ENCODE results near the gene IRAK1. TPM values are rescaled to one million over a fixed set of nuclear protein-coding genes. Genes with fewer than 3 reads are reported as not detected.

Gene IRAK1
- total RNA-seq, 1 donor from 2014 or later, result 69.1 TPM

- Mint-ChIP-seq H3K27ac (peak overlapping the region; percentile 85), H3K27me3 (ENCODE audit: low read depth) (no peaks in the 10 kb centered on the region), H3K4me1 (peaks cover 17% of the 10 kb centered on the region), H3K36me3 (peaks cover 10% of the 10 kb centered on the region), H3K4me3 (peak overlapping the region; percentile 73), H3K9me3 (peaks cover 4% of the 10 kb centered on the region)
- DNase-seq (ENCODE audit: low spot score in 2 of 2, unreplicated experiment in 2 of 2), result no peak
- TF ChIP-seq CTCF (IDR thresholded peaks at IDR 0.05; ENCODE audit: unreplicated experiment), result no peak
These were observed 1.1 kb downstream of the IRAK1 start for GRCh38 chrX:154018518-154019060.

GRCh38 chrX:154017766-154018517 is 1.8 kb downstream of the IRAK1 start:
- Mint-ChIP-seq H3K9me3 (peaks cover under 1% of the 10 kb centered on the region), H3K4me3 (peak overlapping the region; percentile 73), H3K36me3 (peaks cover 8% of the 10 kb centered on the region), H3K27me3 (ENCODE audit: low read depth) (no peaks in the 10 kb centered on the region), H3K4me1 (peaks cover 13% of the 10 kb centered on the region), H3K27ac (no peak overlapping the region)
- DNase-seq (ENCODE audit: low spot score in 2 of 2, unreplicated experiment in 2 of 2), result no peak
- TF ChIP-seq CTCF (IDR thresholded peaks at IDR 0.05; ENCODE audit: unreplicated experiment), result no peak

- no peaks in the 10 kb centered on the region for H3K9me3 Mint-ChIP-seq
- no peak for TF ChIP-seq CTCF (IDR thresholded peaks at IDR 0.05; ENCODE audit: unreplicated experiment)
- H3K27ac Mint-ChIP-seq, result no peak overlapping the region
- H3K4me3 Mint-ChIP-seq, result no peak overlapping the region
- H3K27me3 Mint-ChIP-seq (ENCODE audit: low read depth), result no peaks in the 10 kb centered on the region
- H3K4me1 Mint-ChIP-seq, result peaks cover 10% of the 10 kb centered on the region
- DNase-seq (ENCODE audit: low spot score in 2 of 2, unreplicated experiment in 2 of 2), result no peak
- peaks cover 8% of the 10 kb centered on the region for H3K36me3 Mint-ChIP-seq
These were observed 3.2 kb downstream of the IRAK1 start for GRCh38 chrX:154016366-154017076.

- TF ChIP-seq CTCF (IDR thresholded peaks at IDR 0.05; ENCODE audit: unreplicated experiment), result no peak
- Mint-ChIP-seq H3K27ac (peak overlapping the region; percentile 11), H3K36me3 (peaks cover 8% of the 10 kb centered on the region), H3K27me3 (ENCODE audit: low read depth) (no peaks in the 10 kb centered on the region), H3K4me1 (peaks cover 10% of the 10 kb centered on the region), H3K9me3 (no peaks in the 10 kb centered on the region), H3K4me3 (no peak overlapping the region)
- DNase-seq (ENCODE audit: low spot score in 2 of 2, unreplicated experiment in 2 of 2), result no peak
These were observed 4.0 kb downstream of the IRAK1 start for GRCh38 chrX:154015581-154016264.

GRCh38 chrX:154014429-154015380 is 5.0 kb downstream of the IRAK1 start:
- no peak for TF ChIP-seq CTCF (IDR thresholded peaks at IDR 0.05; ENCODE audit: unreplicated experiment)
- H3K27ac Mint-ChIP-seq, result no peak overlapping the region
- no peak overlapping the region for H3K4me3 Mint-ChIP-seq
- peaks cover 8% of the 10 kb centered on the region for H3K36me3 Mint-ChIP-seq
- H3K4me1 Mint-ChIP-seq, result peaks cover 5% of the 10 kb centered on the region
- no peak for DNase-seq (ENCODE audit: low spot score in 2 of 2, unreplicated experiment in 2 of 2)
- H3K9me3 Mint-ChIP-seq, result no peaks in the 10 kb centered on the region
- no peaks in the 10 kb centered on the region for H3K27me3 Mint-ChIP-seq (ENCODE audit: low read depth)
